K562 (cell line): ENCODE measurements around the gene TCF4. TPM values are rescaled to one million over a fixed set of nuclear protein-coding genes. Genes with fewer than 3 reads are reported as not detected.

Experiments
- ATAC-seq: fragments of 200-7000 bp; cut with Tn5 transposase; 3 replicates; pipeline ENCODE4 v1.9.1; 2020; ENCODE audit warnings: moderate library complexity
- BruUV-seq: library from RNA; stranded (reverse); fragments of 400-500 nt; replicated peaks from 2 replicates; lab custom pipeline; 2021; lab: Mats Ljungman, UMichigan
- CTCF ChIA-PET: fragments of 300-600 bp; formaldehyde crosslinking; extraction: SDS; loops from one replicate; lab custom pipeline; 2021; ENCODE audit warnings: low intra/inter-chr PET ratio; lab: Yijun Ruan, JAX
- POLR2A ChIA-PET: fragments of 300-600, 350-650 bp; sonication (Branson Sonifier 250); formaldehyde crosslinking; extraction: SDS; loops from one replicate; lab custom pipeline; 2021; ENCODE audit warnings: antibody characterized with exemption, inconsistent platforms; lab: Yijun Ruan, JAX
- DNase-seq, 4 experiments: peaks; one replicate each; pipeline versions ENCODE4 v3.0.0 to v3.0.0-alpha.2; 2011 to 2018; ENCODE audit warnings: low spot score in 3 of 4, mixed read lengths in 3 of 4; ENCODE audit errors: extremely low read depth in 1 of 4
- FAIRE-seq: peaks from 2 replicates; lab custom pipeline; 2011; peaks lifted over from hg19 to GRCh38; lab: Jason Lieb, UNC
- H2AFZ ChIP-seq: 2 replicates; pipeline ENCODE4 v1.6.0; 2011; ENCODE audit warnings: low read depth, low read length, control low read depth, inconsistent platforms
- H3K27ac ChIP-seq: fragments of 200-600 bp; 3 replicates; pipeline ENCODE4 v1.8.0; 2011; ENCODE audit warnings: low read depth, mild to moderate bottlenecking, control low read depth, inconsistent platforms, low read length, moderate library complexity, mixed read lengths; ENCODE audit errors: extremely low read depth
- H3K27me3 ChIP-seq, 2 experiments: fragments of 300-600 bp in 1 of 2; 2 replicates in 1 of 2; 3 replicates in 1 of 2; pipeline versions ENCODE4 v1.6.0 to v1.8.0; 2011; ENCODE audit warnings: inconsistent platforms in 2 of 2, low read length in 2 of 2, mild to moderate bottlenecking in 1 of 2, mixed read lengths in 1 of 2, moderate library complexity in 1 of 2; ENCODE audit not compliant: control insufficient read depth in 2 of 2, insufficient read depth in 2 of 2
- H3K36me3 ChIP-seq: fragments of 300-600 bp; 3 replicates; pipeline ENCODE4 v1.8.0; 2011; ENCODE audit warnings: mild to moderate bottlenecking, low read length, inconsistent platforms; ENCODE audit not compliant: control insufficient read depth, insufficient read depth
- H3K4me1 ChIP-seq, 2 experiments: fragments of 200-600 bp in 1 of 2; replicated peaks in 1 of 2; 2 replicates in 1 of 2; 3 replicates in 1 of 2; pipeline versions ENCODE4 v1.5.1 to v1.8.0; 2011; ENCODE audit warnings: inconsistent platforms in 2 of 2, low read length in 2 of 2, mild to moderate bottlenecking in 1 of 2, mixed read lengths in 1 of 2, moderate library complexity in 1 of 2; ENCODE audit not compliant: control insufficient read depth in 2 of 2, insufficient read depth in 2 of 2
- H3K4me2 ChIP-seq: 2 replicates; pipeline ENCODE4 v1.6.1; 2011; ENCODE audit warnings: low read length, control low read depth, inconsistent platforms, mixed read lengths; ENCODE audit not compliant: insufficient read depth
- H3K4me3 ChIP-seq: fragments of 200-600 bp; sonication (generic), shearing (Covaris generic); 2 replicates; pipeline ENCODE4 v1.5.1; 2016; ENCODE audit warnings: control low read depth, inconsistent platforms
- H3K79me2 ChIP-seq: fragments of 200-600 bp; 3 replicates; pipeline ENCODE4 v1.8.0; 2011; ENCODE audit warnings: low read length, inconsistent platforms; ENCODE audit not compliant: control insufficient read depth, insufficient read depth
- H3K9ac ChIP-seq, 2 experiments: 2 replicates each; pipeline versions ENCODE4 v1.6.0 to v1.6.1; 2011; ENCODE audit warnings: low read depth in 2 of 2, low read length in 2 of 2, control low read depth in 1 of 2, inconsistent platforms in 1 of 2, mild to moderate bottlenecking in 1 of 2, mixed read lengths in 1 of 2; ENCODE audit not compliant: insufficient read depth in 1 of 2
- H3K9me1 ChIP-seq: one replicate; pipeline ENCODE4 v1.6.0; 2011; ENCODE audit warnings: inconsistent platforms, mild to moderate bottlenecking, low read length, moderate library complexity; ENCODE audit not compliant: control insufficient read depth, insufficient read depth
- H3K9me3 ChIP-seq: replicated peaks from 2 replicates; pipeline ENCODE4 v1.5.1; 2011; ENCODE audit warnings: low read depth, low read length, inconsistent platforms; ENCODE audit not compliant: control insufficient read depth, insufficient read depth
- H4K20me1 ChIP-seq: replicated peaks from 2 replicates; pipeline ENCODE4 v1.6.1; 2011; ENCODE audit warnings: low read length, inconsistent platforms, mixed read lengths; ENCODE audit not compliant: control insufficient read depth, insufficient read depth
- ESRRA ChIP-seq: fragments of 450-650 bp; IDR thresholded peaks from 2 replicates; pipeline ENCODE4 v1.6.1; 2014; ENCODE audit warnings: low read depth, mild to moderate bottlenecking, moderate library complexity, borderline replicate concordance
- FOXM1 ChIP-seq, 2 experiments: fragments of 450-650 bp in 1 of 2; sonication (generic) in 1 of 2; formaldehyde crosslinking in 1 of 2; IDR thresholded peaks; 2 replicates each; pipeline versions ENCODE4 v1.6.1 to v1.9.0; 2017 to 2022; ENCODE audit warnings: low read depth in 2 of 2, mild to moderate bottlenecking in 2 of 2, missing genetic modification reagents in 1 of 2, moderate library complexity in 1 of 2
- GMEB1 ChIP-seq: fragments of 250-450 bp; sonication (Bioruptor Pico); IDR thresholded peaks from 2 replicates; pipeline ENCODE4 v1.4.0; 2020; ENCODE audit warnings: mild to moderate bottlenecking
- SRF ChIP-seq, 2 experiments: fragments of 250-450, 450-650 bp in 1 of 2; sonication (Bioruptor Pico) in 1 of 2; sonication (generic) in 1 of 2; formaldehyde crosslinking; IDR thresholded peaks; 2 replicates each; pipeline versions ENCODE4 v1.5.0 to v1.5.1; 2020 to 2022; ENCODE audit warnings: mild to moderate bottlenecking in 1 of 2, missing genetic modification reagents in 1 of 2
- ZMIZ1 ChIP-seq, 2 experiments: fragments of 150-350 bp in 1 of 2; IDR thresholded peaks; 2 replicates each; pipeline ENCODE4 v1.6.1; 2012 to 2016; ENCODE audit warnings: low read depth in 2 of 2, low read length in 2 of 2, mild to moderate bottlenecking in 1 of 2, moderate library complexity in 1 of 2
- ZNF24 ChIP-seq: fragments of 450-650 bp; IDR thresholded peaks from 2 replicates; pipeline ENCODE4 v1.6.1; 2016
- ZNF311 ChIP-seq: fragments of 250-450 bp; sonication (Bioruptor Pico); IDR thresholded peaks from 2 replicates; pipeline ENCODE4 v1.4.0; 2020; ENCODE audit warnings: mild to moderate bottlenecking, moderate library complexity
- ZNF695 ChIP-seq: fragments of 450-650 bp; formaldehyde crosslinking; IDR thresholded peaks from 2 replicates; pipeline ENCODE4 v1.4.0; 2020; ENCODE audit warnings: mild to moderate bottlenecking, moderate library complexity
- WGBS: fragments of 100-300 bp; shearing (Covaris generic); methylation state at CpG from one replicate; pipeline ENCODE4 v1.1.6; 2016; ENCODE audit warnings: low coverage, mixed read lengths; ENCODE audit not compliant: insufficient coverage; ENCODE audit errors: missing lambda C conversion rate; 5-methylcytosine and 5-hydroxymethylcytosine counted together
- in situ Hi-C: fragments of 300-500 bp; cut with MboI; formaldehyde crosslinking; loops from 4 replicates; pipeline ENCODE4 v1.15.0; 2018; ENCODE audit warnings: inconsistent platforms, mixed read lengths
- intact Hi-C: fragments of 100-400 bp; cut with micrococcal nuclease; formaldehyde crosslinking; loops from 2 replicates; pipeline ENCODE4 v1.14.2; 2022
- polyA plus RNA-seq, 8 experiments: library from polyadenylated mRNA; depleted of rRNA in 4 of 8; stranded (reverse) in 5 of 8; unstranded in 3 of 8; fragments of >200 nt; fragmentation: Nextera tagmentation in 2 of 8; fragmentation: Illumina TruSeq in 1 of 8; extraction: Ambion mirVana in 2 of 8; extraction: Trizol in 1 of 8; gene quantifications; 2 replicates each; pipeline versions ENCODE4 v1.2.1 to v1.2.3, GENCODE V29; 2011 to 2014; ENCODE audit warnings: inconsistent platforms in 1 of 8, missing spikeins in 1 of 8
- total RNA-seq, 7 experiments: library from RNA; depleted of rRNA in 6 of 7; stranded (reverse); fragments of >200 nt in 6 of 7; fragmentation: Illumina TruSeq in 2 of 7; extraction: Trizol in 2 of 7; gene quantifications; 2 replicates each; pipeline versions ENCODE4 v1.2.1 to v1.2.3, GENCODE V29; 2011 to 2021; ENCODE audit warnings: low replicate concordance in 1 of 7

TCF4 gene
- total and polyA plus RNA-seq, 9 of the 15 experiments (the other 6 are each of a cell fraction or from before 2014, with no cell fraction given): 4.8 to 24.7 (median 15.2) TPM

- POLR2A ChIA-PET: no interaction called here
- DNase-seq (no peak), FAIRE-seq (no peak), ATAC-seq (no peak)
- CTCF ChIA-PET: no interaction called here
- H4K20me1 ChIP-seq: no peaks in the 10 kb centered on the region
- no peak overlapping the region for H2AFZ ChIP-seq
- no peaks in the 10 kb centered on the region for H3K36me3 ChIP-seq
- H3K27ac ChIP-seq: no peak overlapping the region
- H3K27me3 ChIP-seq: no peaks in the 10 kb centered on the region
- H3K9me1 ChIP-seq: no peaks in the 10 kb centered on the region
- no peak overlapping the region for H3K4me3 ChIP-seq
- H3K9me3 ChIP-seq: no peaks in the 10 kb centered on the region
- TF ChIP-seq ZNF311: no peak
- TF ChIP-seq, all 486 proteins: peak for 0
- no peaks in the 10 kb centered on the region for H3K79me2 ChIP-seq
- intact Hi-C loops: no loop called here
- in situ Hi-C loops: no loop called here
- 85% methylated on average over 2 of the region's 4 CpGs for WGBS
- no peak overlapping the region for H3K4me2 ChIP-seq
- no TSS peak for BruUV-seq
- H3K4me1 ChIP-seq: no peaks in the 10 kb centered on the region
- no peak overlapping the region for H3K9ac ChIP-seq
These were observed 278.7 kb downstream of the TCF4 start for GRCh38 chr18:55309249-55309648.

- Histone ChIP-seq H3K79me2 (no peaks in the 10 kb centered on the region), H3K4me3 (no peak overlapping the region), H3K27ac (no peak overlapping the region), H2AFZ (no peak overlapping the region), H3K9me1 (no peaks in the 10 kb centered on the region), H3K36me3 (no peaks in the 10 kb centered on the region), H3K9me3 (no peaks in the 10 kb centered on the region; the same call in 1 of the 2 replicates), H3K27me3 (no peaks in the 10 kb centered on the region), H3K9ac (no peak overlapping the region), H3K4me1 (peaks cover 0 to under 1% of the 10 kb centered on the region in 2 experiments; a peak in 1 of 5 replicates), H4K20me1 (no peaks in the 10 kb centered on the region), H3K4me2 (no peak overlapping the region)
- no TSS peak for BruUV-seq
- DNase-seq: no peak
- ATAC-seq: no peak
- CTCF ChIA-PET: no interaction called here
- intact Hi-C loops: no loop called here
- POLR2A ChIA-PET: interaction anchor here (1.7 kb wide), 1 partner anchor 10 kb away, joined by 6 read pairs; no protein-coding TSS in a partner anchor
- in situ Hi-C loops: no loop called here
- FAIRE-seq: no peak
- 47% methylated on average over 3 of the region's 3 CpGs for whole genome bisulfite sequencing
- TF ChIP-seq GMEB1 (CRISPR knock-in tag): no peak
- no peak for TF ChIP-seq ZNF695 (CRISPR knock-in tag)
- no peak for TF ChIP-seq FOXM1 (IDR thresholded peaks at IDR 0.05; ENCODE audit: low read depth)
- no peak for TF ChIP-seq FOXM1 (CRISPR knock-in tag; IDR thresholded peaks at IDR 0.05; ENCODE audit: low read depth)
- no peak for TF ChIP-seq SRF (CRISPR knock-in tag; IDR thresholded peaks at IDR 0.05)
- no peak for TF ChIP-seq ESRRA
- TF ChIP-seq ZNF24: no peak
- TF ChIP-seq ZMIZ1 (IDR thresholded peaks at IDR 0.05; ENCODE audit: low read depth in 2 of 2, low read length in 2 of 2): no peak
These were observed 280.5 kb downstream of the TCF4 start for GRCh38 chr18:55307505-55307904.
